Measurements from ENCODE around the gene TRPM7.
"Not testable (repeated sequence)": the region's sequence is repeated elsewhere in the genome, so short reads cannot be mapped to it uniquely, and the experiment has no call there.

TRPM7 gene

DNA sequence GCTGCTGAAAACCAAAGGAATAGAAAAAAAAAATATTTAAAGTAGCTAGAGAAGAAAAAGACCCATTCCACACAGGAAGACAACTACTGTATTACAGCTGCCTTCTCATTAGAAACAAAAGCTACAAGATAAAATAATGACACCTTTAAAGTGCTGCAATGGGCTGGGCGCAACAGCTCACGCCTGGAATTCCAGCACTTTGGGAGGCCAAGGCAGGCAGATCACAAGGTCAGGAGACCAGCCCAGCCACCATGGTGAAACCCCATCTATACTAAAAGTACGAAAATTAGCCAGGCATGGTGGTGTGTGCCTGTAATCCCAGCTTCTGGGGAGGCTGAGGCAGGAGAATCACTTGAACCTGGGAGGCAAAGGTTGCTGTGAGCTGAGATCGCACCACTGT lies 31.0 kb downstream of the TRPM7 start:
- DNase-seq (ENCODE audit: low read depth): no peak

DNA sequence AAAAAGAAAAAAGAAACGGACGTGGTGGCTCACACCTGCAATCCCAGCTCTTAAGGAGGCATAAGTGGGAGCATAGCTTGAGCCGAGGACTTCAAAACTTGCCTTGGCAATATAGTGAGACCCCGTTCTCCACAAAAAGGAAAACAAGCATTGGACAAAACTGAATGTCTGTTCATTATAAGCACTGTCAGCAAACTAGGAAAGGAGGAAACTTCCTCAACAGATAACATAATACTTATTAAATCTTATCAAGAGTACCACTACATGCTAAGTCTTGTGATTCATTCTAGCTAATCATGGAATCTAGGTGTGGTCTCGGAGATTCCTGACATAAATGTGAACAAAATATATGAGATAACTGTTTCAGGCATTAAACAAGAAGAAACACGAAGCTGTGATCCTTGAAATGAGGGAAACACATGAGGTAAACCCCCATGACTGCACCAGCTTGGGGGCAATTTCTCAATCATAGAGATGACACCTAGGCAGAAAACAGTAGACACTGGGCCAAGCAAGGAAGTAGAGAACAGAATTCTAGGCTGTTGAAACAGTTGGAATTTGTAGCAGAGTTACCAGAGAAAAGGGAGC lies 33.3 kb downstream of the TRPM7 start:
- no peak for DNase-seq (ENCODE audit: low read depth)

DNA sequence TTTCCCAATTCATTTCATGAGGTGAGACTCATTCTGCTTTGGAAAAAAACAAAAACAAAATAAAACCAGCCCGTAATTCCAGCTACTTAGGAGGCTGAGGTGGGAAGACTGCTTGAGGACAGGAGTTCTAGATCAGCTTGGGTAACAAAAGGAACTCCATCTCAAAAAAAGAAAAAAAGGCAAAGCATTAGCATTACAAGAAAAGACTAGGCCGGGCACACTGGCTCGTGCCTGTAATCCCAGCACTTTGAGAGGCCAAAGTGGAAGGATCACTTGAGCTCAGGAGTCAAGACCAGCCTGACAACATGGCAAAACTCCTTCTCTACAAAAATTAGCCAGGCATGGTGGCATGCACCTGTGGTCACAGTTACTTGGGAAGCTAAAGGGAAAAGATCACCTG lies 33.9 kb downstream of the TRPM7 start:
- no peak for DNase-seq (ENCODE audit: low read depth)

DNA sequence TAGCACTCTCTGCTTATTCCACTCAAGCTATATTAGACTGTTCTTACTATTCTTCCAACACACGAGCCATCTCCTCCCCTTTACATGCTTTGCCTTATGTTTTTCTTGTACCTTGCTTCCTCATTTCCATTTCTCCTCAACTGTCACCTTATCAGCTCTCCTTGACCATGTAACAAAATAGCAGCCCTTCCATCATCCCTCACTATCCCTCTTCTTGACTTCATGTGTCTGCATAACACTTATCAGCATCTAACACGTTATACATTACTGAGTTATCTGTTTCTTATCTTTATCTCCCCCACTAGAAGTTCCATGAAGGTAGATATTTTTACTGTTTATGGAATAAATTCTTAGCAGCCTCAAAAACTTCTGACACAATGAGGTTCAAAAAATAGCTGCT lies 45.3 kb downstream of the TRPM7 start:
- DNase-seq (ENCODE audit: low read depth): no peak

DNA sequence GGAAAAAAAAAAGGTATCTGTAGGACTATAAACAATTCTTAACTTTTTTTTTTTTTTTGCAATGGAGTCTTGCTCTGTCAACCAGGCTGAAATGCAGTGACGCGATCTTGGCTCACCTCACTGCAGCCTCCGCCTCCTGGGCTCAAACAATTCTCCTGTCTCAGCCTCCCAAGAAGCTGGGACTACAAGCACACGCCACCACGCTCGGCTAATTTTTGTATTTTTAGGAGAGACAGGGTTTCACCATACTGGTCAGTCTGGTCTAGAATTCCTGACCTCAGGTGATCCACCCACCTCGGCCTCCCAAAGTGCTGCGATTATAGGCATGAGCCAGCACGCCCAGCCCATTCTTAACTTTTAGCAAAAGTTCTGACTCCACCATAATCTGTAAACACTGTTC lies 50.5 kb downstream of the TRPM7 start:
- DNase-seq (ENCODE audit: low read depth): no peak

DNA sequence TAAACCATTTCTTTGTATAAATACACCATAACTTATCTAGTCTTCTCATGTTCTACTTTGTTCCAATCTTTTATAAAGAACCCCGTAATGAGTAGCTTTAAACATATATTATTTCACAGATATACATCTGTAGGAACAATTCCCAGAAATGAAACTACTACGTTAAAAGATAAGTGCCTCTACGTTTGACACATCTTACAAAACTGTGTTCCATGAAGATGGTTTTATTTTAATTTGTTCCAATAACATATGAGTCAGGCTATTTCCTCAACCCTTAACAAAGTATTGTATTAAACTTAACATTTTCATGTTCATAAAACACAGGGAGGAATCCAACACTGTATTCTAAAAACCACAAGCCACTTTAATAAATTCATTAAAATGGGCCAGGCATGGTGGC lies 52.9 kb downstream of the TRPM7 start:
- DNase-seq (ENCODE audit: low read depth): no peak

DNA sequence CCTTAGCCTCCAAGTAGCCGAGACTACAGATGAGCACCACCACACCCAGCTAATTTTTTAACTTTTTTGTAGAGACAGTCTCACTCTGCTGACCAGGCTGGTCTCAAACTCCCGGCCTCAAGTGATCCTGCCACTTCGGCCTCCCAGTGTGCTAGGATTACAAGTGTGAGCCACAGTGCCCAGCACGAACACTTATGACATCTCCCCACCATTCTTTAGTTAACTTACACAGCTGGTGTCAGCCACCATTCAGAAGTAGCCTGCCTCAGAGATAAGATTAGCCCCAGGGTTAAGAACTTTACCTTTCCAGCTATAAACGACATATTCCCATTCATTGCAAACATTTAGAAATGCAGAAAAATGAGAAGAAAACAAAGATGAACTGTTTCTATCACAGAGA lies 58.2 kb downstream of the TRPM7 start:
- no peak for DNase-seq (ENCODE audit: low read depth)

DNA sequence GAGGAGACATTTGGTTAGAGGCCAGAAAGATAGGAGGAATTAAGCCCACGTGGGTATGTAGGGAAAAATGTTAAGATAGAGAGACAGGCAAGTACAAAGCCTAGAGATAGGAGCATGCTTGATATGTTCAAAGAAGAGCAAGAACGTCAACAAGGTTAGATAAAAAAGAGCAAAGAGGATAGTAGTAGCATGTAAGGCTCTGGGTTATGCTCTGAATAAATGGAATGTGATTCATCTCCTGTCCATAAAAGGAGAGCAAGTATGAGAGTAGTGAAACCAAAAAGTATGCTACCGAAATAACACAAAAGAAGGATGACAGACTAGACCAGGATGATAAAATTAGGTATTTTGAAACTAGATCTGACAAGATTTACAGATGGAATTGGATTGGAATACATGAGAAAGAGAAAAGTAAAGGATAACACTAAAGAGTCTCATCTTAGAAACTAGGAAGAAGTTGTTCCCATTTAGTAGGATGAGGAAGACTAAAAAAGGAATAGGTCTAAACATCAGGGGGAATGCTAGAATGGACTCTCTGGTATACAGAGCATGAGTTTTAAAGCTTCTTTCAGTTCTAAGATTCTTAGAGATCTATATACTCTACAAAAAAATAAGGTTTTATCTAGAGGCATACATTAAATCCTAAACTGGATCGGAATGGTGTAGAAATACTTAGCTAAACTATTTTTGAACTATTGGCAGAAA lies 59.1 kb downstream of the TRPM7 start:
- DNase-seq (ENCODE audit: low read depth): no peak

DNA sequence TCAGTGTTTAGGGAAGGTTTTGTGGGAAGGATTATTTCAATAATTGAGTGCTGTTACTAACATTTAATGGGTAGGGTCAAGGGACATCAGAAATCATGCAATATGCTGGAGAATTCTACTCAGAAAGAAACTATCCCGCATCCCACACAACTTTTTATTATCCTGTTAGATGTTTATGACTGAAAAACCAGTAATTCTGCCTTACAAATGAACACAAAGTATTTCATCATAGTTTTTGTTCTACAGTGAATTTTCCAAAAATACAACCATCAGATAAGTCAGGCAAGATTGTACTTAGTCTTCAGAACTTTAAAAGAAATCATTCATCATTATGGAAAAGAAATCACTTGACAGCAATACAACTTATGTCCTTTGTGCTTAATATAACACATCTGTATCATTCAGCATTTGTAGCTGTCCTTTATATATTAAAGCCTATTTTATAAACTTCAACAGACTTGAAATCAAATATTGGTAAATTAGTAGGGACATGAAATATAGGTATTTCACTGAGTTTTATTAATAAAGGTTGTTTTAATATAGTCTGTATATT lies 61.9 kb downstream of the TRPM7 start:
- DNase-seq (ENCODE audit: low read depth): no peak

DNA sequence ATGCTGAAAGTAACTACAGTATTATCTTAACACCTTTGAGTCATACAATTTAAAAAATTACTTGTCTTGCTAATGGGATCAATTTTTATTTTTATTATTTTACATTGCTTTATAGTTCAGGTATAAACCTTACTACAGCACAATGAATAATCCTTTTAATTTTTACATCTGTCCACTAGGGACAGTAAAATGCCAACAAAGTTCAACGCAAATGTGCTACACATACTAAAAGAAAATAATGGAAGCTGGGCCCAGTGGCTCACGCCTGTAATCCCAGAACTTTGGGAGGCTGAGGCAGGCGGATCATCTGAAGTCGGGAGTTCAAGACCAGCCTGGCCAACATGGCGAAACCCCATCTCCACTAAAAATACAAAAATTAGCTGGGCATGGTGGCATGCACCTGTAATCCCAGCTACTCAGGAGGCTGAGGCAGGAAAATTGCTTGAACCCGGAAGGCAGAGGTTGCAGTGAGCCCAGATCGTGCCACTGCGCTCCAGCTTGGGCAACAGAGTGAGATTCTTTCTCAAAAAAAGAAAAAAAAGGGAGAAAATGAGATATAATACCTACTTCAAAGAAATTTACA lies 64.1 kb downstream of the TRPM7 start:
- not testable (repeated sequence) for DNase-seq (ENCODE audit: low read depth)

DNA sequence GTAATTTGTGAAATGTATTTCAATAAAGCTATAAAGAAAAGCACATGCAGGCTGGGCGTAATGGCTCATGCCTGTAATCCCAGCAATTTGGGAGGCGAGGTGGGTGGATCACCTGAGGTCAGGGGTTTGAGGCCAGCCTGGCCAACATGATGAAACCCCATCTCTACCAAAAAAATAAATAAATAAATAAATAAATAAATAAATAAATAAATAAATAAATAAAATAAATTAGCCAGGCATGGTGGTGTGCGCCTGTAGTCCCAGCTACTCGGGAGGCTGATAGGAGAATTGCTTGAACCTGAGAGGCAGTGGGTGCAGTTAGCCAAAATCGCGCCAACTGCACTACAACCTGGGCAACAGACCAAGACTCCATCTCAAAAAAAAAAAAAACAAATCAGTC lies 69.6 kb downstream of the TRPM7 start:
- DNase-seq (ENCODE audit: low read depth): not testable (repeated sequence)

DNA sequence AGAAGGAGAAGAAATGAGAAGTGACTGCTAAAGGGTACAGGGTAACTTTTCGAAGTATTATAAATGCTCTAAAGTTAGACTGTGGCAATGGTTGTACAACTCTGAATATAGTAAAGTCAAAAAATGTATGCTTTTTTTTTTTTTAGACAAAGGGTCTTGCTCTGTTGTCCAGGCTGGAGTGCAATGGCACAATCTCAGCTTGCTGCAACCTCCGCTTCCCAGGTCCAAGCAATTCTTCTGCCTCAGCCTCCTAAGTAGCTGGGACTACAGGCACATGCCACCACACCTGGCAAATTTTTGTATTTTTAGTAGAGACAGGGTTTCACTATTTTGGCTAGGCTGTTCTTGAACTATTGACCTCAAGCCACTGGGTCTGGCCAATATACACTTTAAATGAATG lies 70.0 kb downstream of the TRPM7 start:
- not testable (repeated sequence) for DNase-seq (ENCODE audit: low read depth)

DNA sequence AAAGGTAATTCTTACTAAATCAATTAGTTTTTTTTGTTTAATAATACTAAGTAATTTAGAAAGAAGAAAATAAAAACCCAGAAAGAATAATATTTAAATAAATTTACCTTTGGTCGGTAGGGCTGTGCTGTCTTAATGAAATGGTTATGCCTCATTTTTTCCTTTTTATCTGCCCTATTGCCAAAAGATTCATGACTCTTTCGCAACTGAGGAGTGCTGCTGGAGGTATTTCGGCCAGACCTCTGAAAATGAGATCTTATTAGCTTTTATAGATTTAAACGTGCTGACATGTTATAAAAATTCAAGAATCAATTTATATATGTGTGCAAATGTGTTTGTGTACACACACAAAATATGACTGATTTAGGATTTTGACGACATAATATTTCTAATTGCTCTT lies 73.0 kb downstream of the TRPM7 start:
- no peak for DNase-seq (ENCODE audit: low read depth)

DNA sequence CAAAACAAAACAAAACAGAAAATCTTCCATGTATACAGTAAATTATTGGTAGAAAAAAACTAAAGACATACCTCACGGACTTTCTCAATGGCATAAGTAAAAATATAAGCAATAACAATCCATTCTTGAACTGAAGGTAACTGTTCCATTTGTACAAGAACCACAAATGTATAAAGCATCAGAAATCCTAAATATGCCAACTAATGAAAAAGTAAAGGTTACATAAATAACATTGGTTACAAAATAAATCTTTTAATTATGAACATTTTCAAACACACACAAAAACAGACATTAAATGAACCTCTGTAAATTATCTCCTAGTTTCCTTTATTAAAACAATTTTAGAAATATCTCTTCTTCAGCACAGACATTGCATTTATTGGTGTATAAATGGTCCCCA lies 79.5 kb downstream of the TRPM7 start:
- no peak for DNase-seq (ENCODE audit: low read depth)

DNA sequence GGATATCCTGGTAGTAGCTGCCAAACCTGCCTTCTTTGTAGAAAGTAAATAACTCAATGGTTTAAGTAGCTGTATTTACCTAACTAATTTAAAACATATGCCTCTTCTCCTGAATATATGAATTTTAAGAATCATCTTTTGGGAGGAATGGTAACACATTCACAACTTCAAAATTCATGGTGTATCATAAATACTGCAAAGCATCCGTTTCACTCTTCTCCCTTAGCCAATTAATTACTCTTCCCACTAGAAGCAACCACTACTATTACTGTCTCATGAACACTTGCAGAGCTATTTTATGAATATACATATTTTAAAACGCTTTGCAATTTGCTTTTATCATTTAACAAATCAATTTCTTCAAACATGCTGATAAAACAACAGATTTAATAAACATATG lies 81.1 kb downstream of the TRPM7 start:
- DNase-seq (ENCODE audit: low read depth): no peak

DNA sequence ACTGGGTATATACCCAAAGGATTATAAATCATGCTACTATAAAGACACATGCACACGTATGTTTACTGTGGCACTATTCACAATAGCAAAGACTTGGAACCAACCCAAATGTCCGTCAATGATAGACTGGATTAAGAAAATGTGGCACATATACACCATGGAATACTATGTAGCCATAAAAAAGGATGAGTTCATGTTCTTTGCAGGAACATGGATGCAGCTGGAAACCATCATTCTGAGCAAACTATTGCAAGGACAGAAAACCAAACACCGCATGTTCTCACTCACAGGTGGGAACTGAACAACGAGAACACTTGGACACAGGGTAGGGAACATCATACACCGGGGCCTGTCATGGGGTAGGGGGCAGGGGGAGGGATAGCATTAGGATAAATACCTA lies 84.6 kb downstream of the TRPM7 start:
- DNase-seq (ENCODE audit: low read depth): not testable (repeated sequence)

DNA sequence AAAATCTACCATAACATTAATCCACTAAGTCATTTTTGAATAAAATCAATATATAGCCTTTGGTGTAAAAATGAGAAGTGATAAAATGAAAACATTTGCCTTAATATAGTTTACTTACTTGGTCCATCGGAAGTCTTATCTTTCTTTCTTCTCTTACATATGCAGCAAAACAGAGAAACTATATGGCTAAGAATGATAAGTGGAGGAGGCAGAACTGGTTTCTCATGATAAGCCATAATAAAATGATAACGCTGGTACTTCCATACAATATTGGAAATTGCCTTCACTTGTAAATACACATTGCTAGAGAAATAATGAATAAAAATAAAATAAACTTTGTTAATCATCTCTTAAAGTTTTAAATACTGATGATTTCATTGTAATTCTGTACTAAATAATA lies 92.3 kb downstream of the TRPM7 start:
- DNase-seq (ENCODE audit: low read depth): no peak

DNA sequence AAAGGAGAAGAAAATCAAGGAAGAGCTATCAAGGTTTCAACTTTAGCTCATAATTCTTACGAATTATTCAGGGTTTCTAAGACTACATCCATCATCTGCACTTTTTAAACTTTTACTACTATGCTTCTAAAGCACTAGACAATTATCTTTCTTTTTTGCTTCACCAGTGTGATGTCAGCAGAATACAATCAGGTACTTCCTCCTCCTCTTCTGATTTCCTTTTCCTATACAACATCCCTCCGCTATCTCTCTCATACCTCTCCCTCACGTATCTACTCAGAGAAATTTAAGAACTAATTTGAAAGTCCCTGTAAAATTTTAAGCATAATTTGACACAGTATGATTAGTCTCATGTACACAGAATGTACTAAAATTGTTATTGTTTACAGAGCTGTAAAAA lies 92.8 kb downstream of the TRPM7 start:
- no peak for DNase-seq (ENCODE audit: low read depth)

DNA sequence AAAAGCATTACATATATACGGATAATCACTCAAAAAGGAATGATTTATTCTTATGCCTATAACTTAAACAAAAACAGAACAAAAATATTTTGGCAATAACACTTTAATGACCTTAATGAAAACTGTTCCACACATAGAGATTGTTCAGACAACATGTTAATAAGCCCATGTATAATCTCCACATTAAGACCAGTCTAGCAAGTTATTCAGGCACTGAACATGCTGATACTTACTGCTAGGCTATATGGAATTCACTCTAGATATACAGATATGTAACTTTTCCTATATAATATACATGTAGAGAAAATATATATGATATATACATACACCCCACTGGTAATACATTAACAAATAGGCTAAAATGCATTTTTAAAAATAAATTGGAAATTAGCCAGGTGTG lies 96.3 kb downstream of the TRPM7 start:
- no peak for DNase-seq (ENCODE audit: low read depth)

DNA sequence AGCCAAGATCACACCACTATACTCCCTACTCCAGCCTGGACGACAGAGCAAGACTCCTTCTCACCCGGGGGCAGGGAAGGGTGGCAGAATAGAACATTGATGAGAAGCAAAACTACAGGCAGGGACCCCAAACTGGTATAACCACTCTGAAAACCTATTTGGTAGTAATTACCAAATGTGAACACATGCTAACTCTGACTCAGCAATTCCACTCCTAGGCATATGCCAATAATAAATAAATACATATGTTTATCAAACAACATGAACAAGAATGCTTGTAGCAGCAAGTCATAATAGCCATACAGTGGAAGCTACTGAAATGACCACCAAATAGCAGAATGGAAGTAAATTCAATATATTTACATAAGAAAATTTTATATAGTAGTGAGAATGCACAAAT lies 109.1 kb downstream of the TRPM7 start:
- DNase-seq (ENCODE audit: low read depth): no peak

DNA sequence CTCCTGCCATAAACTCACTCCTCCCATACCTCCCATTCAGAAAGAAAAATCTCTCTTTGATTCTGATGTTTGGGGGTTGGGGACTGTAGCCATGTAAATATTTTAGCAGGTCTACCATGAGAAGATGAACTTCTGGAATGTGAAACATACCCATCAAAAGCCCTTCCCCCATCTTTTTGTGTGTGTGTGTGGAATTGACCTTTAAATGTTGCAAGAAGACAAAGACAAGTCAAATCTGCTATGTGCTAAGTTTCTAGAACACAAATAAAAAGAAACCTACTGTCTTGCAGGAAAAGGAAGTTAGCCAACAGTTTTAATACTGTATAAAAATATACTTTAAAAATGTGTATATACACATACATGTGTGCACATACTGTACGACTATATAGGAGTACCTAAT lies 110.4 kb downstream of the TRPM7 start:
- no peak for DNase-seq (ENCODE audit: low read depth)

DNA sequence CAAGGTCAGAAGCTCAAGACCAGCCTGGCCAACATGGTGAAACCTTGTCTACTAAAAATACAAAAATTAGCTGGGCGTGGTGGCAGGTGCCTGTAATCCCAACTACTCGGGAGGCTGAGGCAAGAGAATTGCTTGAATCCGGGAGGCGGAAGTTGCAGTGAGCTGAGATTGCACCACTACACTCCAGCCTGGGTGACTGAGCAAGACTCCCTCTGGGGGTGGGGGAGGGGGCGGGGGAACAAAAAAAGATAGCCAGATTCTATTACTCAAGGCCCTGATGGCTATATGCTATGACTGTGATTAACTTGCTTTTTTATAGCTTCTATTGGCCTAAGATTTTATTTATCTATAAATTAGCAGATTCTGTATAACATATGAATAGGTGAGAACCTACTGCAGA lies 112.8 kb downstream of the TRPM7 start:
- DNase-seq (ENCODE audit: low read depth): not testable (repeated sequence)

DNA sequence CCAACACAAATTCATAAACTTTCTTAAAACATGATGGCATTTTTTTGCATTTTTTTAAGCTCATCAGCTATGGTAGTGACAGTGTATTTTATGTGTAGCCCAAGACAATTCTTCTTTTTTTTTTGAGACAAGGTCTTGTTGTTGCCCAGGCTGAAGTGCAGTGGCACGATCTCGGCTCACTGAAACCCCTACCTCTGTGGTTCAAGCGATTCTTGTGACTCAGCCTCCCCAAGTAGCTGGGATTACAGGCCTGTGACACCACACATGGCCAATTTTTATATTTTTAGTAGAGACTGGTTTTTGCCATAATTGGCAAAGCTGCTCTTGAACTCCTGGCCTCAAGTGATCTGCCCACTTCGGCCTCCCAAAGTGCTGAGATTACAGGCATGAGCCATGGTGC lies 122.8 kb downstream of the TRPM7 start:
- DNase-seq (ENCODE audit: low read depth): no peak

Measured in activated T-helper 1 cell treated with Interleukin-2 at 50 U/mL for 16 hours (primary cell).